Ovary (tissue), 3 donors: ENCODE data around the gene ATP6V1D.

Source experiments
- CTCF ChIP-seq, 3 donors: fragments of 450-650 bp in 2 of 3; fragments of 200-600 bp in 1 of 3; IDR thresholded peaks; one replicate each; pipeline versions ENCODE4 v1.5.1 to v1.8.0; 2016 to 2022; ENCODE audit warnings: antibody characterized with exemption in 3 of 3, mild to moderate bottlenecking in 1 of 3
- EP300 ChIP-seq: sonication (generic); formaldehyde crosslinking; IDR thresholded peaks from one replicate; pipeline ENCODE4 v1.6.1; 2017; ENCODE audit warnings: antibody characterized with exemption
- POLR2A ChIP-seq: fragments of 450-650 bp; IDR thresholded peaks from one replicate; pipeline ENCODE4 v1.6.1; 2017; ENCODE audit warnings: antibody characterized with exemption, mild to moderate bottlenecking, moderate library complexity
- donor health status: DM: no; HTN: no; CAD: no.

GRCh38 chr14:67332468-67332867 lies 27.1 kb downstream of the ATP6V1D start:
- no peak for TF ChIP-seq CTCF (IDR thresholded peaks at IDR 0.05)
- TF ChIP-seq POLR2A: no peak
- no peak for TF ChIP-seq EP300
